Natural killer cell (primary cell): ENCODE data around the gene ZFR. TPM values are rescaled to one million over a fixed set of nuclear protein-coding genes. Genes with fewer than 3 reads are reported as not detected.
A peak's percentile ranks its signal among the peaks of the same experiment; 100 is the strongest.

Source experiments
- ATAC-seq, 3 donors: fragments of 150-1000 bp in 2 of 3; fragments of 200-7000 bp in 1 of 3; cut with Tn5 transposase; 1 replicate in 1 of 3; 2 replicates in 2 of 3; pipeline ENCODE4 v1.10.0; 2021; ENCODE audit warnings: mild to moderate bottlenecking in 2 of 3, moderate library complexity in 2 of 3
- DNase-seq, 2 donors: peaks; one replicate each; pipeline versions ENCODE4 v3.0.0 to v3.0.0-alpha.2; 2013 to 2021; ENCODE audit warnings: mixed read lengths in 1 of 2
- H3K27ac ChIP-seq: one replicate; pipeline ENCODE4 v1.5.1; 2013; ENCODE audit warnings: mild to moderate bottlenecking, low read length
- H3K27me3 ChIP-seq: one replicate; pipeline ENCODE4 v1.6.1; 2013; ENCODE audit warnings: low read length; ENCODE audit not compliant: control insufficient read depth, insufficient read depth
- H3K36me3 ChIP-seq: one replicate; pipeline ENCODE4 v1.6.1; 2013; ENCODE audit warnings: low read length; ENCODE audit not compliant: control insufficient read depth, insufficient read depth
- H3K4me1 ChIP-seq: one replicate; pipeline ENCODE4 v1.6.1; 2013; ENCODE audit warnings: low read length; ENCODE audit not compliant: control insufficient read depth, insufficient read depth
- H3K4me3 ChIP-seq: one replicate; pipeline ENCODE4 v1.5.1; 2013; ENCODE audit warnings: low read length
- H3K9me3 ChIP-seq: one replicate; pipeline ENCODE4 v1.6.1; 2013; ENCODE audit warnings: low read length; ENCODE audit not compliant: control insufficient read depth, insufficient read depth
- H3K27ac Mint-ChIP-seq, 2 donors: one replicate each; pipeline ENCODE4 v1.8.0; 2022; ENCODE audit warnings: mild to moderate bottlenecking in 2 of 2, mixed read lengths in 2 of 2, moderate library complexity in 1 of 2
- H3K27me3 Mint-ChIP-seq, 2 donors: one replicate each; pipeline ENCODE4 v1.8.0; 2022; ENCODE audit warnings: low read depth in 2 of 2, mixed read lengths in 2 of 2
- H3K36me3 Mint-ChIP-seq: one replicate; pipeline ENCODE4 v1.8.0; 2022; ENCODE audit warnings: mixed read lengths
- H3K4me1 Mint-ChIP-seq, 2 donors: one replicate each; pipeline ENCODE4 v1.8.0; 2022; ENCODE audit warnings: mixed read lengths in 2 of 2
- H3K4me3 Mint-ChIP-seq: one replicate; pipeline ENCODE4 v1.8.0; 2022; ENCODE audit warnings: mild to moderate bottlenecking, moderate library complexity, mixed read lengths
- H3K9me3 Mint-ChIP-seq, 2 donors: one replicate each; pipeline ENCODE4 v1.8.0; 2022; ENCODE audit warnings: mixed read lengths in 2 of 2
- WGBS: methylation state at CpG from one replicate; pipeline ENCODE4 v1.1.7; 2013; ENCODE audit warnings: missing lambda C conversion rate; ENCODE audit not compliant: insufficient coverage; 5-methylcytosine and 5-hydroxymethylcytosine counted together
- intact Hi-C: fragments of 100-400 bp; cut with micrococcal nuclease; formaldehyde crosslinking; loops from one replicate; pipeline ENCODE4 v1.14.2; 2022
- total RNA-seq, 4 donors: library from RNA; stranded (reverse); fragments of 120-200 nt in 1 of 4; gene quantifications; one replicate each; pipeline versions ENCODE4 v1.2.3 to v1.2.4, GENCODE V29; 2013 to 2022
- TF ChIP-seq, protein P1 (sequence below): fragments of 200-600 bp; IDR thresholded peaks from one replicate; pipeline ENCODE4 v1.8.0; 2022; ENCODE audit warnings: antibody characterized with exemption

Gene ZFR
- total RNA-seq, 3 donors from 2014 or later (not counting 1 experiment from before 2014, with no cell fraction given) = 62.7 to 70.8 (median 62.7) TPM

DNA sequence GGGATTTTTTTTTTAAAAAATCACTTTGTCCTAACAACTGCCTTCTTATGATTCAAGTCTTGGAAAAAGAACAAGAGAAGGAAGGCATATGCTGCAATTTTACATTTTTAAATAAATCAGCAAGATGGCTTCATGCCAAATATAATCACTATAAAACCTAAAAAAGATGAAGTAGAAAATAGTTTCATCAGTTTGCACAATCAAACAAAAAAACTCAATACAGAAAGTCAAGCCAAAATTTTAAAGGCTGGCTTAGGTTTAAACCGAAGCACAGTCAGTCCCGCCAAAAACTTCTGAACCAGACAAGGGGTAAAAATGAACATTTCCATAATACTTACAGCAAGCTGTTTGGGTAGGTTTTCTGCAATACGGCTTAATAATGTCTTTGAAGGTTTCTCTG, 57.3 kb downstream of the ZFR start:
- TF ChIP-seq, protein P1, sequence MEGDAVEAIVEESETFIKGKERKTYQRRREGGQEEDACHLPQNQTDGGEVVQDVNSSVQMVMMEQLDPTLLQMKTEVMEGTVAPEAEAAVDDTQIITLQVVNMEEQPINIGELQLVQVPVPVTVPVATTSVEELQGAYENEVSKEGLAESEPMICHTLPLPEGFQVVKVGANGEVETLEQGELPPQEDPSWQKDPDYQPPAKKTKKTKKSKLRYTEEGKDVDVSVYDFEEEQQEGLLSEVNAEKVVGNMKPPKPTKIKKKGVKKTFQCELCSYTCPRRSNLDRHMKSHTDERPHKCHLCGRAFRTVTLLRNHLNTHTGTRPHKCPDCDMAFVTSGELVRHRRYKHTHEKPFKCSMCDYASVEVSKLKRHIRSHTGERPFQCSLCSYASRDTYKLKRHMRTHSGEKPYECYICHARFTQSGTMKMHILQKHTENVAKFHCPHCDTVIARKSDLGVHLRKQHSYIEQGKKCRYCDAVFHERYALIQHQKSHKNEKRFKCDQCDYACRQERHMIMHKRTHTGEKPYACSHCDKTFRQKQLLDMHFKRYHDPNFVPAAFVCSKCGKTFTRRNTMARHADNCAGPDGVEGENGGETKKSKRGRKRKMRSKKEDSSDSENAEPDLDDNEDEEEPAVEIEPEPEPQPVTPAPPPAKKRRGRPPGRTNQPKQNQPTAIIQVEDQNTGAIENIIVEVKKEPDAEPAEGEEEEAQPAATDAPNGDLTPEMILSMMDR = no peak
- Histone ChIP-seq H3K27me3 (no peaks in the 10 kb centered on the region), H3K9me3 (no peaks in the 10 kb centered on the region), H3K27ac (no peak overlapping the region), H3K4me3 (no peak overlapping the region), H3K36me3 (peaks cover 86% of the 10 kb centered on the region), H3K4me1 (no peaks in the 10 kb centered on the region)
- peaks cover 24% of the 10 kb centered on the region for H3K36me3 Mint-ChIP-seq
- no peaks in the 10 kb centered on the region for H3K9me3 Mint-ChIP-seq
- intact Hi-C loops = no loop called here
- H3K4me1 Mint-ChIP-seq = no peaks in the 10 kb centered on the region
- DNase-seq (no peak), ATAC-seq (no peak)
- no peaks in the 10 kb centered on the region for H3K27me3 Mint-ChIP-seq
- H3K27ac Mint-ChIP-seq = no peak overlapping the region
- H3K4me3 Mint-ChIP-seq = no peak overlapping the region
- 96% methylated on average over 3 of the region's 3 CpGs for WGBS

DNA sequence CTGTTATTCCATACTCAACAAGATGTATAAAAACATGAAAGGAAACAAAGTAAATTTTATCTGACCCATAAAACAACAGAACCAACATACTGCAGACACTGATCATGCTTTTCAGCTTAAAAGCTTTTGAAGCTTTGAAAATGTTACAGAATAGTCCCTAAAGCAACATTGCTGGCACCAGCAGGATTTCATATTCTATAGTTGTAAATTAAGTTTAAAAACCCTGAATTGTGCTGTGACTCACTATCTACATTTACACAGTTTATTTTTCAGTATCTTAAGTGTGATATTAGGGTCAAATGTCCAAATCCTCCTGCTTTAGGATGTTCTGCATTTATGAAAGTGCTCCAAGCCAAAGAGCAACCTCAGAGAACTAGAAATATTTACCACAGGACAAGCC, 59.9 kb downstream of the ZFR start:
- Histone ChIP-seq H3K4me1 (no peaks in the 10 kb centered on the region), H3K4me3 (no peak overlapping the region), H3K27me3 (no peaks in the 10 kb centered on the region), H3K27ac (no peak overlapping the region), H3K36me3 (peaks cover 77% of the 10 kb centered on the region), H3K9me3 (no peaks in the 10 kb centered on the region)
- H3K9me3 Mint-ChIP-seq = no peaks in the 10 kb centered on the region
- H3K4me3 Mint-ChIP-seq = no peak overlapping the region
- TF ChIP-seq, protein P1 = no peak
- H3K36me3 Mint-ChIP-seq = peaks cover 16% of the 10 kb centered on the region
- H3K4me1 Mint-ChIP-seq = peaks cover 0 to 3% of the 10 kb centered on the region in 2 donors
- DNase-seq = no peak
- H3K27ac Mint-ChIP-seq = peak overlapping the region; percentile 7 to 22
- no peak for ATAC-seq
- no peaks in the 10 kb centered on the region for H3K27me3 Mint-ChIP-seq
- intact Hi-C loops = no loop called here

DNA sequence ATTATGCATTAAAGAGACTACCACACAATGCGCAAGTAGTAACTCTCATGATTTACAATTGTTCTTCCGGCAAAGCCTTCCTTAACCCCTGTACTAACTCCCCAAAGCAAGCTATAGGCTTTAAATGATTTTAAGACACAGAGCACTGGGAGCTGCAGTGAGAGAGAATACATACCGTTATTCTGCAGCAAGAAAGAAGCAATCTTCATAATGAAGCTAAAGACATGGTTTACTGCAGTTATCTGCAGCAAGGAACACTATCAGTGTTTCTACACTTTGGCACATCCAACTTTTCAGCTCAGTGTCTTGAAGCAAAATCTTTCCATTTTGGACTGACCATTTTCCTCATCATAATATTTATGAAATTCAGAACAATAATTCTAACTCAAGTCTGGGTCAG, 61.0 kb downstream of the ZFR start:
- TF ChIP-seq, protein P1 = no peak
- Mint-ChIP-seq H3K36me3 (peaks cover 16% of the 10 kb centered on the region), H3K4me3 (no peak overlapping the region), H3K27me3 (no peaks in the 10 kb centered on the region), H3K27ac (no peak overlapping the region), H3K4me1 (peaks cover 0 to 3% of the 10 kb centered on the region in 2 donors), H3K9me3 (no peaks in the 10 kb centered on the region)
- H3K4me3 ChIP-seq = no peak overlapping the region
- DNase-seq = no peak
- no peaks in the 10 kb centered on the region for H3K4me1 ChIP-seq
- no peak for ATAC-seq
- H3K27ac ChIP-seq = no peak overlapping the region
- no peaks in the 10 kb centered on the region for H3K27me3 ChIP-seq
- WGBS = 99% methylated on average over 3 of the region's 3 CpGs
- H3K36me3 ChIP-seq = peaks cover 78% of the 10 kb centered on the region
- H3K9me3 ChIP-seq = no peaks in the 10 kb centered on the region
- intact Hi-C loops = no loop called here

DNA sequence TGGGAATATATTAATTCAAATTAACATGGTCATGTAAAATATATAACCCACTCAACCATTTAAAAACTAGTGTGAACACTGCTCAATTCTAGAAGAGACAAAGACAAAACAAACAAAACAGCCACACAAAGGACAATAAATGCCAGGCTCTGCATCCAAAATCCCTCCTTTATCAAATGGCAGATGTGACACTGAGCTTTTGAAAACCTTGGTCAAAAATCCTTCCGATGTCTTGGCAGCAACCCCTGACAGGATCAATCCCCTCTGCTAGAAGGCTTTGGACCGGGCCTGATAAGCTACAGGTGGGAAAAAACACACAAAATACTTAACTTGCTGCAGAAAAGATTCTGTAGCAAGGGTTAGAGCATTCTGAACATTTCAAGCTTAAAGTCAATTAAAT, 61.5 kb downstream of the ZFR start:
- no peak overlapping the region for H3K4me3 Mint-ChIP-seq
- H3K27ac Mint-ChIP-seq = no peak overlapping the region
- DNase-seq = no peak
- no peaks in the 10 kb centered on the region for H3K4me1 ChIP-seq
- H3K4me3 ChIP-seq = no peak overlapping the region
- no peak for ATAC-seq
- no peaks in the 10 kb centered on the region for H3K9me3 Mint-ChIP-seq
- TF ChIP-seq, protein P1 = no peak
- peaks cover 78% of the 10 kb centered on the region for H3K36me3 ChIP-seq
- peaks cover 0 to 3% of the 10 kb centered on the region in 2 donors for H3K4me1 Mint-ChIP-seq
- no peaks in the 10 kb centered on the region for H3K27me3 Mint-ChIP-seq
- H3K27me3 ChIP-seq = no peaks in the 10 kb centered on the region
- WGBS = 97% methylated on average over 2 of the region's 2 CpGs
- no peak overlapping the region for H3K27ac ChIP-seq
- peaks cover 16% of the 10 kb centered on the region for H3K36me3 Mint-ChIP-seq
- no peaks in the 10 kb centered on the region for H3K9me3 ChIP-seq
- intact Hi-C loops = no loop called here
